ENCODE measurements around the gene CHP2.
"Not testable (repeated sequence)": the region's sequence is repeated elsewhere in the genome, so short reads cannot be mapped to it uniquely, and the experiment has no call there.

CHP2 gene

DNA sequence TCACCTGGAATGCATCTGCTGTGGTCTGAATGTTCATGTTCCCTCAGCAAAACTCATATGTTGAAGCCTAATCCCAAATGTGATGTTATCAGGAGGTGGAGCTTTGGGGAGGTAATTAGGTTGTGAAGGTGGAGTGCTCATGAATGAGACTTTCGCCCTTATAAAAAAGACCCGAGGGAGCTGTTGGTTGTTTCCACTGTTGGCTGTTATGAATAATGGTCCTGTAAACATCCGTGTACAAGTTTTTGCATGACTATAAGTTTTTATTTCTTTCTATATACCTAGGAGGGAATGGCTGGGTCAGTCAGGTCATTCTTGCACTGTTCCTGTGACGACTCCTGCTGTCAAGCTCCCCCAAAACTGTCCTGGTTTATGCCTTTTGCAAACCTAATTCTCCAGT is 9.6 kb upstream of the CHP2 start:
- no peak for DNase-seq (ENCODE audit: low read depth in 2 of 2)

DNA sequence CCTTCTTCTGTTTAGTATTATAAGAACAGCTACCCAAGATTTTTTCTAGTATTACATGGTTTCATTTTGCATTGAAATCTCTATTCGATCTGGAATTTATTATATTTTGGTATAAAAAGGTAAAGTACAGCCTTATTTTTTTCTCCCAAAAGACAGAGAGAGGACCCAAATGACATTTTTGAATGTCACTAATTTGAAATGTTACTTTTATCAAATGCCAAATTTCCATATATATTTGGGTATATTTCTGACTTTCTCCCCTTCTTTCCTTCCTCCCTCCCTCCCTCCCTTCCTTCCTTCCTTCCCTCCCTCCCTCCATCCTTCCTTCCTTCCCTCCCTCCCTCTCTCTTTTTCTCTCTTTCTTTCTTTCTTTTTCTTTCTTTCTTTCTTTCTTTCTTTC is 6.2 kb upstream of the CHP2 start:
- DNase-seq (ENCODE audit: low read depth in 2 of 2): no peak

DNA sequence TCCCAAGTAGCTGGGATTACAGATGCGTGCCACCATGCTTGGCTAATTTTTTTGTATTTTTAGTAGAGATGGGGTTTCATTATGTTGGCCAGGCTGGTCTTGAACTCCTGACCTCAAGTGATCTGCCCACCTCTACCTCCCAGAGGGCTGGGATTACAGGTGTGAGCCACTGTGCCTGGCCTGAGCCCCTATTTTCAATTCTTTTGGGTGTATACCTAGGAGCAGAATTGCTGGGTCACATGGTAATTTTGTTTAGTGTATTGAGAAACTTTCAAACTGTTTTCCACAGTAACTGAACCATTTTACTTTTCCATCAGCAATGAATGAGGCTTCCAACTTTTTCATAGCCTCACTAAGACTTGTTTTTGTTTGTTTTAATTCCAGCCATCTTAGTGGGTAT is 3.8 kb upstream of the CHP2 start:
- DNase-seq (ENCODE audit: low read depth in 2 of 2): not testable (repeated sequence)

DNA sequence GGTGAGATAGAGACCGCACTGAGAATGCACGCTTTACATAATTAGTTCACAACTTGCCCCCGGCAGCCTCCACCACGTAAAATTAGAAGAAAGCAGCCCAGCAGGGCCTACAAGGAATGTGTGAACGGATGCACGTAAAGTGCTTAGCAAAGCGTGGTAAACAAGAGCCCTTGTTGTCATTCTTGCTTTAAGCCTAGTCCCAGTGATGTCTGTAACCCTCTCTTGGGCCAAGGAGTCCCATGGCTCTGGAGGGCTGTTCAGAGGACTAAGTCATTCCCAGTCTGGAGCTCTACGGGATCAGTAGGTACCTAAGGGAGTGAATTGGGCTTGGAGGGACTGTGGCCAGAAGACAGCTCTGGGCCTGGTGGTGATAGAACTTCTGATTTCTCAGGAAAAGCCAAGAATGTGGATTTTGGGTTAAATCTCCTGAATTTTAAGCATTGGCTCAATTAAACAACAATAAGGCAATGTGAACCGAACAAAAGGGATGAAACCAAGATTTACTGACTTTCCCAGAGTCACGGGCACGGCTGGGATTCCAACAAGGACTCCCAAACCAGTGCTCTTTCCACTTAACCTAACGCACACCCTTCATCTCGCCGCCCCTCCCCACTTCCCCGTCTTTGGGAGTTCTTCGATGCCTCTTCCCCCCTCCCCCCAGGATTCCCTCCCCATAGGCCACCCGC is 775 bp upstream of the CHP2 start:
- no peak for DNase-seq (ENCODE audit: low read depth in 2 of 2)

DNA sequence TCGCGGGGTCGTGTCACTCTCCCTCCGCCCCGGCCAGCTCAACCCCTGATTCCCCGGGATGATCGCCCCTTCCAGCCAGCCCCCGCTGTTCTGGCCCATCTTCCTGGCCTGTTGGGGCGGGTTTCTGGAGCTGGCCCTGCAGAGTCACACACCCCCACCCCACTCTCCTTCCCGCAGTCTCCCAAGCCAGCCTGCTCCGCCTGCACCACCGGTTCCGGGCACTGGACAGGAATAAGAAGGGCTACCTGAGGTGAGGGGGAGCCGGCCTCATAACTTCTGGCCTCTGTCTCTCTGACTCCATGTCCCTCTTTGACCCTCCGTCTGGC is 621 bp downstream of the CHP2 start:
- no peak for DNase-seq (ENCODE audit: low read depth in 2 of 2)

DNA sequence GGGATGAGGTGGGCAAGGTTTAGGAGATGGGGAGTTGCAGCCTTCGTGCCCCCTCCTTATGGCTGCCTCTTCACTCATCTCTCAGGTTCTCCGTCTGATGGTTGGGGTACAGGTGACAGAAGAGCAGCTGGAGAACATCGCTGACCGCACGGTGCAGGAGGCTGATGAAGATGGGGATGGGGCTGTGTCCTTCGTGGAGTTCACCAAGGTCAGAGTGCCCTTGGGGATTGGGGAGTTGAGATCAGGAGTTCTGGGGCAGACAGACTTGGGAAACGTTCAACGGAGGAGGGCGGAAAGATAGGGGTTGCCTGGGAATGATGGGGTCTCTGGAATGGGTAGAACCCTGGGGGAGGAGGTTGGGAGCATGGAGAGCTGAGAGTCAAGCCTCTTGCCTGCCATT is 2.3 kb downstream of the CHP2 start:
- no peak for DNase-seq (ENCODE audit: low read depth in 2 of 2)

DNA sequence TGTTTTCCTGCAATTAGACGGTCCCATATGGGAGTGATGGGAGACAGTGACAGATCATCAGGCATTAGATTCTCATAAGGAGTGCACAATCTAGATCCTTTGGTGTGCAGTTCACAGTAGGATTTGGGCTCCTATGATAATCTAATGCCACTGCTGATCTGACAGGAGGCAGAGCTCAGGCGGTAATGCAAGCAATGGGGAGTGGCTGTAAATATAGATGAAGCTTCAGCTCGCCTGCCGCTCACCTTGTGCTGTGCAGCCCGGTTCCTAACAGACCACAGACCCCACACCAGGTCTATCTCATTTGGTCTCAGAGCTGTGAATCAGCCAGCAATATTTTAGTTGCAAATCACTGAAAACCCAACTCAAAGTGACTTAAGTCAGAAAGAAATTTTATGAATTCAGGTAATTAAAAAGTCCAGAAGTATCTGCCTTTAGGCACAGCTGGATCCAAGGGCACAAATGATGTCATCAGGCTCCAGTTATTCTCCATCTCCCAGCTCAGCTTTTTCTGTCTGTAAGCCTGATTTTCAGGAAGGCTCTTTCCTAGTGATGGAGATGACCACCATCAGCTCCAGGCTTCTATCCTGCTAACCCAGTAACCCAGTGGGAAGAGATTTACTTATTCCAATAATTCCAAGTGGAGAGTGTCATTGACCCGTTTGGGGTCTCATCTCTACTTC is 3.3 kb downstream of the CHP2 start:
- DNase-seq (ENCODE audit: low read depth in 2 of 2): no peak

DNA sequence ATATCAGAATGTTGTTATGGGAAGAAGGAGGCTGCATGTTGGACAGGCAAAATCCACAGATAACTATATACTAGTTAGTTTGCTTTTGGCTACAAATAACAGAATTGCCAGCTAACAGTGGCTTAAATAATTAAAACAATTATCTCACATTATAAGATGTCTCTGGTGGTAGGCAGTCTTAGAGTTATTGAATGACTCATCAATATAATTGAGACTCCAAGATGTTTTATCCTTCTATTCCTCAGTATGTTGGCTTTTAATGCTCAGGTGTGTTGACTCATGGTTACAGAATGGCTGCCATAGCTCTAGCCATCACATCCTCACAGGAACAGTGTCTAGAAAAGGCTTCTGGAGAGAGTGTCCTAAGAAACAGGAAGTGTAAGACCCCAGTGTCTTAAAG is 11.1 kb downstream of the CHP2 start:
- DNase-seq (ENCODE audit: low read depth in 2 of 2): no peak

DNA sequence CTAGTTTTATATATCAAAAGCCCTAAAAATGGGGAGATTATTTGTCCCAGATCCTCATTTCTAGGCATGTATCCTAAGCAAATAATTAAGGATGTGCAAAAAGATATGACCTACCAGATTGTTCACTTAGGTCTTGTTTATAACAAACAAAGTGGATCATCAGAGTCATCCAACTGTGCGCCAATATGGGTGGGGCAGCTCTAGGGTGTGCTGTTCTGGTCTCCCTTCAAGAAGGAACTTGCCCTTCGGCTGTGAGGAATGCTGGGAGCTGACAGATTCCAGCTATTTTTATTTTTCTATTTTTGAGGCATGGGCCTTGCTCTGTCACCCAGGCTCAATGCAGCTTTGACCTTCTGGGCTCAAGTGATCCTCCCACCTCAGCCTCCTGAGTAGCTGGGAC is 13.8 kb downstream of the CHP2 start:
- no peak for DNase-seq (ENCODE audit: low read depth in 2 of 2)

DNA sequence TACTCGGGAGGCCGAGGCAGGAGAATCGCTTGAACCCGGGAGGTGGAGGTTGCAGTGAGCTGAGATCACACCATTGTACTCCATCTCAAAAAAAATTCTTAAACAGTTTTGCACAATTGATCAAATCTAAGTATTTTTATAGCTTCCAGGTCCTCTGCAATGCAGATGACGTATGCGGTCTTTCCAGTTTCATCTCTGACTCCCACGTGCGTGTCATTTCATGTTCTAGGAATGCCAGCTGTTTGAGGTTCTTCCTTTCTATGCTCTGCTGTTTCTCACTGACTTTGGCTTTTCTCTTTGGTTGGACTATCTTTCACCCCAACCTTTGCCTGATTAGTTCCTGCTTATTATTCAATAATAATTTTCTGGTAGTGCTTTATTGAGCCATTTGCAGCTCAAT is 16.2 kb downstream of the CHP2 start:
- DNase-seq (ENCODE audit: low read depth in 2 of 2): no peak

DNA sequence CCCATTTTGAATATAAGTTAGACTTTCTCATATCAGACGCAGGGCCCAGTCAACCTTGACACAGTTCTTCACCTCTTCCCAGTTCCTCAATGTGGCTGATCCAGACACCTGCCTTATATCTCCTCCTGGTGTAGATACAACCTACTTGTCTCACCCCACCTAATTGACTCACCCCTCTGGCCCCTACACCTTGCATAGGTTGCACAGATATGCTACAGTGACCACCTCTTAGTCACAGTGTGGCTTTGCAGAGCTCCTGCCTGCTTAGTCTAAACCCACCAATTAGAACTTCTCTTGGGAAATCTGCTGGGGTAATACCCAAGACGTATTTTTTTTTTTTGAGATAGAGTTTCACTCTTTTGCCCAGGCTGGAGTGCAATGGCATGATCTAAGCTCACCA is 16.8 kb downstream of the CHP2 start:
- no peak for DNase-seq (ENCODE audit: low read depth in 2 of 2)

DNA sequence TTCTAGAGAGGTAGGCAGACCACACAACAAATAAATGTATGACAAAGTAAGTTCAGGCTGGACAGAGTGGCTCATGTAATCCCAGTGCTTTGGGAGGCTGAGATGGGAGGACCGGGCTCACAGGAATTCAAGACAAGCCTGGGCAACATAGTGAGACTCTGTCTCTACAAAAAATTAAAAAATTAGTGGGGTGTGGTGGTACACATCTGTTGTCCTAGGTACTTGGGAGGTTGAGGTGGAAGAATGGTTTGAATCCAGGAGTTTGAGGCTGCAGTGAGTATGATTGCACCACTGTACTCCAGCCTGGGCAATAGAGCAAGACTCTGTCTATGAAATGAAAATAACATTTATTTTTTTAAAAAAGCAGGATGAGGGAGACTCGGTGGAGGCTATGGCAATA is 18.5 kb downstream of the CHP2 start:
- no peak for DNase-seq (ENCODE audit: low read depth in 2 of 2)

DNA sequence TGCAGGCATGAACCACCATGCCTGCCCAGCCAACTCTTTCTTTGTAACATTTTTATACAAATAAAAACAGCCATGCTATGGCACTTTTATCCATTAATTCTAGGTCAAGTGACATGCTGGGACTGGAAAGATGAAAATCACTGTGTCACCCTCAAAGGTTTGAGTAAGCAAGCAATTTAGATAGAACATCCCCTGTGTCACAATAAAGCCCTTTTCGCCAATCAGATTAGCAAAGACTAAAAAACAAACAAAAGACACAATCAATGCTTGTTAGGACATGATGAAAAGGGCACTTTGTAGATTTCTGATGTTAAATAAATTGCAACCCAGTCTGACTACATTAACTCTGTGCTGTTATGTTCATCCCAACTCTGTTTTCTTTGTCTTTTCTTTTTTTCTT is 26.4 kb downstream of the CHP2 start:
- DNase-seq (ENCODE audit: low read depth in 2 of 2): no peak

DNA sequence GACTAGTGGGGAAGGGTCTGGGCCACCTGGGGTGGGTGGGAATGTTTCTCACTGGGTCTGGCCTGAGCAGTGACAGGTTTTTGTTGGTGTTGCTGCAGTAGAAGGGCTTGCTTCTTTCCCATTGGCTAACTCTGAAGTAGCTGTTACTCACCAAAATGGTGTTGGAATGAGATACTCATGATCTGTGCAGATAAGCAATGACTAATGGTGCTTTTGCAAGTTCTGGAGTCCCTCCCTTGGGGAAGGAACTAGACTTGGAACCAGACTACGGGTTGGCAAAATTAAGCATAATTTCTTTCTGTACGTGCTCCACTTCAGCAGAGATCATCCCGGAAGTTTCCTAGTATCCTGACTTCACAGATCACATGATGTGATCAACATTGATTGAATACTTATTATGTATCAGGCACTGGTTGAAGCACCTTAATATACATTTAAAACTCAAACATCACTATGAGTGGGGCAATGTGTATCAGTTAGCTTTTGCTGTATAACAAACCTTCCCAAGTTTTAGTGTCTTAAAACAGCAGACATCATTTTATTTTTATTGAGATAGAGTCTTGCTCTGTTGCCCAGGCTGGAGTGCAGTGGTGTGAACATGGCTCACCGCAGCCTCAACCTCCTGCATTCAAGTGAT is 30.1 kb downstream of the CHP2 start:
- no peak for DNase-seq (ENCODE audit: low read depth in 2 of 2)

DNA sequence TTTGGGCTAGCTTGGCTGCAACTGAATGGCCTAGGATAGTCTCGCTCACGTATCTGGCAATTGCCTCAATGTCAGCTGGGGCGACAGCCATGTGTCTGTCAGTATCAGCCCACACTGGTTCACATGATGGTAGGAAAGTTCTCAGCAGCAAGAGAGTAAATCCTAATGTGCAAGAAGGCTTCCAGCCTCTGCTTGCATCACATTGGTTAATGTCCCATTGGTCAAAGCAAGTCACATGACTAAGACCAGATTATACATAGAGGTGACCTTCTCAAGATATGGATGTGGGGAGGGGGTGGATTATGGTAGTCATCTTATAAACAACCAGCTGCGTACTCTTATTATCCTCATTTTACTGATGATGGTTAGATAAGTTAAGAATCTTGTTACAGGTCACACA is 31.0 kb downstream of the CHP2 start:
- no peak for DNase-seq (ENCODE audit: low read depth in 2 of 2)

DNA sequence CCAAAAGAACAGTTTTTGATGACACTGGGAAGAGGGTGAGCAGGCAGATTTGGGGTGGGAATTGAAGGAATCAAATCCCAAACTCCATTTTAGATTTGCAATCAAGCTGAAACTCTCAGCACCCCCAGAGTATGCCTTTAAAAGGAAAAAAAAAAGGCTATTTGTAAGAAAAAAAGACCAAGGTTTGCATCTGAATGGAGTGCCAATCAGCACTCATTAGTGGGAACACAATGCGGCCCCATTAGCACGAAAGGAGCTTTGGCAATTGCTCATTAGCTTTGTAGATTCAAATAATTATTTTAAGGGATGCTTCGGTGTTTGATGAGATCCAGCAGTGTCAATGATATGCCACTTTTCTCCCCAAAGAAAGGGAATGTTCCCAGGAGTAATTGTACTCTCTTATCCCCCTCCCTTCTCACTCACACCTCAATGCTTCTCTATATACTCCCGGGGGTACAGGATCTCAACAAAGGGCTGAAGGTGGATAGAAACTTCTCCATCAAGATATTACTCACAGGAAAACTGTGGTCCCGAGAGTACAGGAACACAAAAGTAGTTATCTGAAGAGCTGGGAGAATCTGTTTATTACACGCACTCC is 32.2 kb downstream of the CHP2 start:
- DNase-seq (ENCODE audit: low read depth in 2 of 2): no peak

DNA sequence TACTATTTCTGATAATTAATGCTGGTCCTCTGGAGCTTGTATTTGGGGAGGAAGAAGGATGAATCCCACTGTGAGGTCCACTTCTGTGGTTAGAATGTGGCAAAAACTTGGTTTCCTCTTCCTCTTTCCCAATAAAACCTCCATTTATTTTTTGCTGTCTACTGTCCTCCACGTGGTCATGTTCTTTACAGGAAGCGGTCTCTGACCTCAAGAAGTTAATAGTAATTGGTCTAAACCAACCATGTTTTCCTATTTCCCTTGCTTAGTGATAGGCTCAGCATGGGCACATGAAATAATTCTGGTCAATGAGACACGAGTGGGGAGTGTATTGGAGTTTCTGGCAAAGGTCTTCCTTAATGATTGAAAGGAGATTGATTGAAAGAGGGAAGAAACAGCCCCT is 33.9 kb downstream of the CHP2 start:
- DNase-seq (ENCODE audit: low read depth in 2 of 2): no peak

DNA sequence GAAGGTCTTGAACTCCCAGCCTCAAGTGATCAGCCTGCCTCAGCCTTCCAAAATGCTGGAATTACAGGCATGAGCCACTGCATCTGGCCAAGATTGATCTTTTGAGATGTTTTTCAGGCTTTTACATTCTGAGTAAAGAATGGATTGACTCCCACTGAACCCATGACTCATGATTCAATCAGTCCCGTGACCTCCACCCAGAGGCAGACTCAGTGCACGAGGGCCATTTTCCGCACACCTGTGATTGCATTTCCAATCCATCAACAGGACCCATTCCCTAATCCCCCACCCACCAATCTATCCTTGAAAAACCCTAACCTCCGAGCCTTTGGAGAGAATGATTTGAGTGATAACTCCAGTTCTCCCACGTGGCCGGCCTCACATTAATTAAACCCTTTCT is 40.6 kb downstream of the CHP2 start:
- no peak for DNase-seq (ENCODE audit: low read depth in 2 of 2)

DNA sequence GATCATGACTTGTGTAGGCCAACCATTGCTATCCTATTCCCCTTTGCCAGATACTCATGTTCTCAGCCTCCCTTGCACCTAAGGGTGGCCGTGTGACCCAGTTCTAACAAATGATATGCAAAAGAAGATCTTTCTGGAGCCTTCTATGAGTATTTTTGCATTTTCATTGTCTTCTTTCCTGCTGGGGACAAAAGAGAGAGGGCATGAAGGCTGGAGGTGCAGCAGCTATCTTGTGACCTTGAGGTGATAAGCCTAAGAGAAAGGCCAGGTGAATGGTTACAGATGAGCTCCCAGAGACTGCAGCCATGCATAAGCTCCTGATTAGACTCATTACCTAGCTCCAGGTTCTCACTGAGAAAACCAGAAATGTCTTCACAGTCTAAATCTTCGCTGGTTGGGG is 42.1 kb downstream of the CHP2 start:
- no peak for DNase-seq (ENCODE audit: low read depth in 2 of 2)

DNA sequence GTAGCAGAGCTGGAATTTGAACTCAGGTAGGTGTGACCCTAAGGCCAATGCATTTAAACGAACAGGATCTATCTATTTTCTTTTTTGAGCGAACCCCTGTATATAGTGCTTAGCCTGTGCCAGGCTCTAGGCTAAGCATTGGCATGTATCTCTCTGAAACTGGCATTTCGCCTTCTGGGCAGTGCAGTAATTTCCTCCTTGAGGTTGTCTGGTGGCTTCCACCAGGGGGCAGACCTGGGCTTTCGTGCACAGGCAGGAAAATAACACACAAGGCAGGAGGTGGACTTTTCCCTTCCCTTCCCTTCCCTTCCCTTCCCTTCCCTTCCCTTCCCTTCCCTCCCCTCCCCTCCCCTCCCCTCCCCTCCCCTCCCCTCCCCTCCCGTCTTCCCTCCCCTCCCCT is 46.6 kb downstream of the CHP2 start:
- peak; percentile 45 to 51 for DNase-seq (ENCODE audit: low read depth in 2 of 2)

DNA sequence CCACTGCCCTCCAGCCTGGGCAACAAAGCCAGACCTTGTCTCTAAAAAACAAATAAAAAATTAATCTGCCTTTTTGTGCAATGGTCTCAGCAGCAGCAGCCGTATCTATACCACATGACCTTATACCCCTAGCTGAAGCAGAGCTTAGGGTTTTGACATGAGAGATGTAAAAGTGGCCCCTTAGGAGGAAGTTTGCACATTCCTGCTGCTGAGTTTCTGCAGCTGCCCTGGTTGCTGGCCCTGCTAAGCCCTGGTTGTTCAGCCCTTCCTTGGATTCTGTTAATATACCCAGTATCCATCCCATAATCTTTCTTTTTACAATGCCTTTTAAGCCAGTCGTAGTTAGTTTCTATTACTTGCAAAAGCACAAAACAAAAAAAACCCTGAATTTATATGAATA is 48.0 kb downstream of the CHP2 start:
- no peak for DNase-seq (ENCODE audit: low read depth in 2 of 2)

DNA sequence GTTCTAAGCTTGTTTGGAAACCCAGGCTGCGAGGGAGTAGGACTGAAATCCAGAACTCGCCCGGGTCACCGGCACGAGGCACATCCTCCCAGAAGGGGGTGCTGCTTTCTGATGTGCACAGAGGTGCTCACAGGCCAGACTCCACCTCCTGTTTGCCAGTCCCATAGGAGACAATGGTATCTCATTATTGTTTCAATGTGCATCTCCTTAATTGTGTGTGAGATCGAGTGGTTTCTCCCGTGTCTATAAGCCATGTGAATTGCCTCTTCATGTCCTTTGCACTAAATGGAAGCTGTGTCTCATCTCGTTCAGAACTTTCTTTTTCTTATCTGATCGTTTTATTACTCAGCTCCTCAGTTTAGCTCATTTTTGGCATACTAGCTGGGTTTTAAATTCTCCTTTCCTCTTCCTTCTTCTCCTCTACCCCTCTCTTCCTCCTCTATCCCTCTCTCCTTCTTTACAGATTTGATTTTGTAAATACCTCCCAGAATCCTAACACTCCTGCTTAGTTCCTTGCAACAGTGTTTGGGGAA is 48.8 kb downstream of the CHP2 start:
- DNase-seq (ENCODE audit: low read depth in 2 of 2): peak; percentile 29 to 59

DNA sequence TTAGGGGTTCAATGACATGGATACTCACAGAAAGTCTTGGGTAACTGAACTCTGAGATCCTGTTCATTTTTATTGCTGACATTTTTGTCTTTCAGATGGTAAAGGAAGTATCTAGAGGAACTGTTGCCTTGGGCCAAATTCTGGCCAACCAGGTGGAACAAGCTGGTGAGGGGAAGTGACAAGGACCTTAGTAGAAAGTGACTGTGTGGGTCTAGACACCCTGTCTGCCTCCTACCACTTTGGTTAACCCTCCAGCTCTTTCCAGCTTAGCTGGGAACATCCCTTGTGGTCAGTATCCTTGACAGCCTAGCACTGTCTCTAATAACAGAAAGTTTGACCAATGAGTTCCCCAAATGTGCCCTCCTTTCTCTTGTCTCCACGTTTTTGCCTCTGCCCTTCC is 52.2 kb downstream of the CHP2 start:
- DNase-seq (ENCODE audit: low read depth in 2 of 2): no peak
